Right atrium auricular region (tissue), 2 donors: Measurements from ENCODE around the gene WDR62. TPM values are rescaled to one million over a fixed set of nuclear protein-coding genes. Genes with fewer than 3 reads are reported as not detected.

Experiments
- DNase-seq: peaks from one replicate; pipeline ENCODE4 v3.0.0-alpha.2; 2019; ENCODE audit warnings: low spot score
- H3K27ac ChIP-seq, 2 donors: fragments of 200-600 bp; sonication (generic); 1 replicate in 1 of 2; 2 replicates in 1 of 2; pipeline ENCODE4 v1.5.1; 2016 to 2019
- H3K27me3 ChIP-seq, 2 donors: fragments of 200-600 bp; sonication (generic); one replicate each; pipeline versions ENCODE4 v1.5.1 to v1.6.0; 2017 to 2019
- H3K36me3 ChIP-seq: fragments of 200-600 bp; sonication (generic); one replicate; pipeline ENCODE4 v1.5.1; 2016
- H3K4me1 ChIP-seq, 2 donors: fragments of 200-600 bp; sonication (generic); one replicate each; pipeline versions ENCODE4 v1.5.1 to v1.6.0; 2017 to 2019
- H3K4me3 ChIP-seq, 2 donors: fragments of 200-600 bp; sonication (generic); 1 replicate in 1 of 2; 2 replicates in 1 of 2; pipeline ENCODE4 v1.5.1; 2017 to 2019; ENCODE audit warnings: mild to moderate bottlenecking in 1 of 2, moderate library complexity in 1 of 2
- H3K9me3 ChIP-seq, 2 donors: fragments of 200-600 bp; sonication (generic); one replicate each; pipeline ENCODE4 v1.5.1; 2019
- CTCF ChIP-seq, 2 donors: fragments of 200-600 bp; sonication (generic); IDR thresholded peaks; one replicate each; pipeline ENCODE4 v1.5.1; 2019; ENCODE audit warnings: antibody characterized with exemption in 2 of 2
- total RNA-seq, 2 donors: library from RNA; depleted of rRNA; stranded (reverse); fragments of >200 nt; gene quantifications; one replicate each; pipeline ENCODE4 v1.1.0, GENCODE V29; 2016

WDR62 gene
- total RNA-seq, 2 donors from 2014 or later: 0.75 to 10.6 TPM

- Histone ChIP-seq H3K27me3 (no peaks in the 10 kb centered on the region), H3K9me3 (no peaks in the 10 kb centered on the region), H3K4me3 (peak within 1 kb of the TSS; percentile 49 to 70), H3K4me1 (peaks cover 0 to 10% of the 10 kb centered on the region in 2 donors), H3K36me3 (no peaks in the 10 kb centered on the region), H3K27ac (peak within 1 kb of the TSS; percentile 93 to 96)
- peak; percentile 27 to 61 for TF ChIP-seq CTCF (IDR thresholded peaks at IDR 0.05)
- DNase-seq: peak; percentile 100
Observed at GRCh38 chr19:36054119-36054732, 471 bp upstream of the WDR62 start, which contains the start of gene THAP8. Gene THAP8, minus strand, starts transcription at chr19:36054285. Its CDS starts 68 bp downstream, at chr19:36054217.

GRCh38 chr19:36058481-36059179 lies 3.9 kb downstream of the WDR62 start:
- no peak overlapping the region for H3K27ac ChIP-seq
- H3K9me3 ChIP-seq: no peaks in the 10 kb centered on the region
- no peaks in the 10 kb centered on the region for H3K27me3 ChIP-seq
- H3K36me3 ChIP-seq: no peaks in the 10 kb centered on the region
- no peak for DNase-seq
- no peak for TF ChIP-seq CTCF (IDR thresholded peaks at IDR 0.05)
- no peak overlapping the region for H3K4me3 ChIP-seq
- H3K4me1 ChIP-seq: peaks cover 0 to 10% of the 10 kb centered on the region in 2 donors

GRCh38 chr19:36059180-36059910 lies 4.6 kb downstream of the WDR62 start:
- Histone ChIP-seq H3K9me3 (no peaks in the 10 kb centered on the region), H3K4me3 (no peak overlapping the region), H3K27me3 (no peaks in the 10 kb centered on the region), H3K36me3 (no peaks in the 10 kb centered on the region), H3K4me1 (peaks cover 0 to 10% of the 10 kb centered on the region in 2 donors), H3K27ac (no peak overlapping the region)
- TF ChIP-seq CTCF (IDR thresholded peaks at IDR 0.05): no peak
- DNase-seq: no peak

- Histone ChIP-seq H3K27ac (no peak overlapping the region), H3K4me3 (no peak overlapping the region), H3K9me3 (no peaks in the 10 kb centered on the region), H3K4me1 (peaks cover 0 to 3% of the 10 kb centered on the region in 2 donors), H3K36me3 (no peaks in the 10 kb centered on the region), H3K27me3 (no peaks in the 10 kb centered on the region)
- no peak for DNase-seq
- TF ChIP-seq CTCF (IDR thresholded peaks at IDR 0.05): peak; percentile 20 to 64
Observed at GRCh38 chr19:36060430-36060829, 5.7 kb downstream of the WDR62 start.

GRCh38 chr19:36061367-36061766 lies 6.7 kb downstream of the WDR62 start:
- TF ChIP-seq CTCF (IDR thresholded peaks at IDR 0.05): no peak
- H3K36me3 ChIP-seq: no peaks in the 10 kb centered on the region
- H3K9me3 ChIP-seq: no peaks in the 10 kb centered on the region
- H3K4me1 ChIP-seq: no peaks in the 10 kb centered on the region
- no peak overlapping the region for H3K4me3 ChIP-seq
- DNase-seq: no peak
- no peaks in the 10 kb centered on the region for H3K27me3 ChIP-seq
- H3K27ac ChIP-seq: no peak overlapping the region
